Measurements from ENCODE around the gene GRIK5.
"Not testable (repeated sequence)": the region's sequence is repeated elsewhere in the genome, so short reads cannot be mapped to it uniquely, and the experiment has no call there.

Gene GRIK5

GRCh38 chr19:42048992-42049391 lies 21.0 kb downstream of the GRIK5 start:
- Histone ChIP-seq H3K9me2 (replicated peaks; ENCODE audit: control insufficient read depth, low read length) (no peaks in the 10 kb centered on the region), H3K27me3 (ENCODE audit: control insufficient read depth, low read length) (peaks cover 13% of the 10 kb centered on the region), H3K4me3 (ENCODE audit: low read length) (peak overlapping the region; percentile 2; the same call in 1 of the 2 replicates), H3K27ac (ENCODE audit: low read depth, low read length) (no peak overlapping the region), H4K20me1 (ENCODE audit: control insufficient read depth, insufficient read depth, low read depth, low read length) (no peaks in the 10 kb centered on the region), H3F3A (ENCODE audit: control insufficient read depth, insufficient read depth) (no peaks in the 10 kb centered on the region), H3K4me2 (ENCODE audit: low read length) (peak overlapping the region; percentile 22), H3K79me2 (ENCODE audit: control insufficient read depth, low read length) (no peaks in the 10 kb centered on the region), H3K36me3 (ENCODE audit: control insufficient read depth, low read length) (no peaks in the 10 kb centered on the region), H3K4me1 (ENCODE audit: control insufficient read depth, low read length) (no peaks in the 10 kb centered on the region), H3K9me3 (ENCODE audit: control insufficient read depth, insufficient read depth, low read length) (no peaks in the 10 kb centered on the region)
- TF ChIP-seq EZH2phosphoT487 (IDR thresholded peaks at IDR 0.05; ENCODE audit: borderline replicate concordance, low read length) = no peak
- no peak for TF ChIP-seq CTCF (IDR thresholded peaks at IDR 0.05; ENCODE audit: low read depth, low read length, poor library complexity, severe bottlenecking)

GRCh38 chr19:42045575-42045974 lies 24.4 kb downstream of the GRIK5 start:
- Histone ChIP-seq H3K27ac (ENCODE audit: low read depth, low read length) (no peak overlapping the region), H3K79me2 (ENCODE audit: control insufficient read depth, low read length) (no peaks in the 10 kb centered on the region), H3K4me1 (ENCODE audit: control insufficient read depth, low read length) (no peaks in the 10 kb centered on the region), H3K9me2 (replicated peaks; ENCODE audit: control insufficient read depth, low read length) (no peaks in the 10 kb centered on the region), H3K4me2 (ENCODE audit: low read length) (no peak overlapping the region), H3K4me3 (ENCODE audit: low read length) (no peak overlapping the region), H3K9me3 (ENCODE audit: control insufficient read depth, insufficient read depth, low read length) (no peaks in the 10 kb centered on the region), H3K36me3 (ENCODE audit: control insufficient read depth, low read length) (no peaks in the 10 kb centered on the region), H3K27me3 (ENCODE audit: control insufficient read depth, low read length) (peaks cover 9% of the 10 kb centered on the region; the same call in 1 of the 2 replicates), H3F3A (ENCODE audit: control insufficient read depth, insufficient read depth) (no peaks in the 10 kb centered on the region), H4K20me1 (ENCODE audit: control insufficient read depth, insufficient read depth, low read depth, low read length) (no peaks in the 10 kb centered on the region)
- no peak for TF ChIP-seq CTCF (IDR thresholded peaks at IDR 0.05; ENCODE audit: low read depth, low read length, poor library complexity, severe bottlenecking)
- no peak for TF ChIP-seq EZH2phosphoT487 (IDR thresholded peaks at IDR 0.05; ENCODE audit: borderline replicate concordance, low read length)

GRCh38 chr19:42042455-42043170 lies 27.4 kb downstream of the GRIK5 start:
- TF ChIP-seq CTCF (IDR thresholded peaks at IDR 0.05; ENCODE audit: low read depth, low read length, poor library complexity, severe bottlenecking) (no peak), EZH2phosphoT487 (IDR thresholded peaks at IDR 0.05; ENCODE audit: borderline replicate concordance, low read length) (no peak)
- Histone ChIP-seq H3K36me3 (ENCODE audit: control insufficient read depth, low read length) (no peaks in the 10 kb centered on the region), H3K4me3 (ENCODE audit: low read length) (no peak overlapping the region), H3K4me2 (ENCODE audit: low read length) (no peak overlapping the region), H3K27me3 (ENCODE audit: control insufficient read depth, low read length) (peaks cover 9% of the 10 kb centered on the region; the same call in 1 of the 2 replicates), H4K20me1 (ENCODE audit: control insufficient read depth, insufficient read depth, low read depth, low read length) (no peaks in the 10 kb centered on the region), H3K27ac (ENCODE audit: low read depth, low read length) (no peak overlapping the region), H3K9me3 (ENCODE audit: control insufficient read depth, insufficient read depth, low read length) (no peaks in the 10 kb centered on the region), H3F3A (ENCODE audit: control insufficient read depth, insufficient read depth) (no peaks in the 10 kb centered on the region), H3K9me2 (replicated peaks; ENCODE audit: control insufficient read depth, low read length) (no peaks in the 10 kb centered on the region), H3K4me1 (ENCODE audit: control insufficient read depth, low read length) (no peaks in the 10 kb centered on the region), H3K79me2 (ENCODE audit: control insufficient read depth, low read length) (no peaks in the 10 kb centered on the region)

- not testable (repeated sequence) for H3K4me3 ChIP-seq (ENCODE audit: low read length); H3K4me1 ChIP-seq (ENCODE audit: control insufficient read depth, low read length); H4K20me1 ChIP-seq (ENCODE audit: control insufficient read depth, insufficient read depth, low read depth, low read length); H3K36me3 ChIP-seq (ENCODE audit: control insufficient read depth, low read length); H3K27ac ChIP-seq (ENCODE audit: low read depth, low read length); H3K27me3 ChIP-seq (ENCODE audit: control insufficient read depth, low read length); H3F3A ChIP-seq (ENCODE audit: control insufficient read depth, insufficient read depth); H3K9me3 ChIP-seq (ENCODE audit: control insufficient read depth, insufficient read depth, low read length); H3K4me2 ChIP-seq (ENCODE audit: low read length); H3K9me2 ChIP-seq (replicated peaks; ENCODE audit: control insufficient read depth, low read length); H3K79me2 ChIP-seq (ENCODE audit: control insufficient read depth, low read length)
Measured at GRCh38 chr19:42040491-42040890, 29.5 kb downstream of the GRIK5 start.

Data from DOHH2 (cell line).